ENCODE data around the gene GPR146. TPM values are rescaled to one million over a fixed set of nuclear protein-coding genes. Genes with fewer than 3 reads are reported as not detected.
A peak's percentile ranks its signal among the peaks of the same experiment; 100 is the strongest.

GPR146 gene
- total and polyA plus RNA-seq, 9 of the 15 experiments (the other 6 are each of a cell fraction or from before 2014, with no cell fraction given), result 0.22 to 3.6 (median 0.64) TPM; not detected in 2

GRCh38 chr7:1054861-1055450 is 10.6 kb downstream of the GPR146 start (continued):
- TF ChIP-seq, protein P1, sequence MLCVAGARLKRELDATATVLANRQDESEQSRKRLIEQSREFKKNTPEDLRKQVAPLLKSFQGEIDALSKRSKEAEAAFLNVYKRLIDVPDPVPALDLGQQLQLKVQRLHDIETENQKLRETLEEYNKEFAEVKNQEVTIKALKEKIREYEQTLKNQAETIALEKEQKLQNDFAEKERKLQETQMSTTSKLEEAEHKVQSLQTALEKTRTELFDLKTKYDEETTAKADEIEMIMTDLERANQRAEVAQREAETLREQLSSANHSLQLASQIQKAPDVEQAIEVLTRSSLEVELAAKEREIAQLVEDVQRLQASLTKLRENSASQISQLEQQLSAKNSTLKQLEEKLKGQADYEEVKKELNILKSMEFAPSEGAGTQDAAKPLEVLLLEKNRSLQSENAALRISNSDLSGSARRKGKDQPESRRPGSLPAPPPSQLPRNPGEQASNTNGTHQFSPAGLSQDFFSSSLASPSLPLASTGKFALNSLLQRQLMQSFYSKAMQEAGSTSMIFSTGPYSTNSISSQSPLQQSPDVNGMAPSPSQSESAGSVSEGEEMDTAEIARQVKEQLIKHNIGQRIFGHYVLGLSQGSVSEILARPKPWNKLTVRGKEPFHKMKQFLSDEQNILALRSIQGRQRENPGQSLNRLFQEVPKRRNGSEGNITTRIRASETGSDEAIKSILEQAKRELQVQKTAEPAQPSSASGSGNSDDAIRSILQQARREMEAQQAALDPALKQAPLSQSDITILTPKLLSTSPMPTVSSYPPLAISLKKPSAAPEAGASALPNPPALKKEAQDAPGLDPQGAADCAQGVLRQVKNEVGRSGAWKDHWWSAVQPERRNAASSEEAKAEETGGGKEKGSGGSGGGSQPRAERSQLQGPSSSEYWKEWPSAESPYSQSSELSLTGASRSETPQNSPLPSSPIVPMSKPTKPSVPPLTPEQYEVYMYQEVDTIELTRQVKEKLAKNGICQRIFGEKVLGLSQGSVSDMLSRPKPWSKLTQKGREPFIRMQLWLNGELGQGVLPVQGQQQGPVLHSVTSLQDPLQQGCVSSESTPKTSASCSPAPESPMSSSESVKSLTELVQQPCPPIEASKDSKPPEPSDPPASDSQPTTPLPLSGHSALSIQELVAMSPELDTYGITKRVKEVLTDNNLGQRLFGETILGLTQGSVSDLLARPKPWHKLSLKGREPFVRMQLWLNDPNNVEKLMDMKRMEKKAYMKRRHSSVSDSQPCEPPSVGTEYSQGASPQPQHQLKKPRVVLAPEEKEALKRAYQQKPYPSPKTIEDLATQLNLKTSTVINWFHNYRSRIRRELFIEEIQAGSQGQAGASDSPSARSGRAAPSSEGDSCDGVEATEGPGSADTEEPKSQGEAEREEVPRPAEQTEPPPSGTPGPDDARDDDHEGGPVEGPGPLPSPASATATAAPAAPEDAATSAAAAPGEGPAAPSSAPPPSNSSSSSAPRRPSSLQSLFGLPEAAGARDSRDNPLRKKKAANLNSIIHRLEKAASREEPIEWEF (CRISPR knock-in tag; IDR thresholded peaks at IDR 0.05), result 0 out of 2 replicates have a peak, but pooled peaks have one; percentile 40
- TF ChIP-seq FOXP1 (CRISPR knock-in tag; IDR thresholded peaks at IDR 0.05) (peak; percentile 53; the same call in 1 of the 2 replicates), YY1 (IDR thresholded peaks at IDR 0.05; ENCODE audit: borderline replicate concordance in 1 of 3, control insufficient read depth in 1 of 3, extremely low read depth in 1 of 3, insufficient read depth in 3 of 3, insufficient read length in 1 of 3, insufficient replicate concordance in 2 of 3, low read depth in 1 of 3, low read length in 2 of 3) (peak in 1 of 3 experiments; percentile 19), SAP30 (IDR thresholded peaks at IDR 0.05; ENCODE audit: borderline replicate concordance, insufficient read depth, low read depth, low read length, poor library complexity, severe bottlenecking) (no peak), ZNF507 (tag; conservative IDR thresholded peaks at IDR 0.05) (no peak), CBFA2T3 (IDR thresholded peaks at IDR 0.05) (peak; percentile 60), GATA2 (CRISPR knock-in tag; IDR thresholded peaks at IDR 0.05) (peak; percentile 82), HEY1 (CRISPR knock-in tag; IDR thresholded peaks at IDR 0.05; ENCODE audit: borderline replicate concordance) (no peak), SMC3 (conservative IDR thresholded peaks at IDR 0.05; ENCODE audit: insufficient read depth, low read depth, low read length) (no peak), ZNF274 (IDR thresholded peaks at IDR 0.05; ENCODE audit: borderline replicate concordance, low read depth, low read length) (no peak), STAT5A (IDR thresholded peaks at IDR 0.05; ENCODE audit: borderline replicate concordance, low read length) (no peak), NFIC (IDR thresholded peaks at IDR 0.05) (peak; percentile 27; the same call in 1 of the 2 replicates), NFRKB (IDR thresholded peaks at IDR 0.05; ENCODE audit: low read depth) (no peak), POLR2G (IDR thresholded peaks at IDR 0.05; ENCODE audit: low read depth, low read length) (peak; percentile 75), NONO (IDR thresholded peaks at IDR 0.05; ENCODE audit: low read depth in 2 of 2, low read length in 1 of 2) (0 out of 4 replicates have a peak, but pooled peaks of 1 of the 2 experiments have one; percentile 9), SRF (CRISPR knock-in tag; IDR thresholded peaks at IDR 0.05) (peak in 1 of 2 experiments; percentile 88; a peak in 2 of 4 replicates)
- TF ChIP-seq, protein P2, sequence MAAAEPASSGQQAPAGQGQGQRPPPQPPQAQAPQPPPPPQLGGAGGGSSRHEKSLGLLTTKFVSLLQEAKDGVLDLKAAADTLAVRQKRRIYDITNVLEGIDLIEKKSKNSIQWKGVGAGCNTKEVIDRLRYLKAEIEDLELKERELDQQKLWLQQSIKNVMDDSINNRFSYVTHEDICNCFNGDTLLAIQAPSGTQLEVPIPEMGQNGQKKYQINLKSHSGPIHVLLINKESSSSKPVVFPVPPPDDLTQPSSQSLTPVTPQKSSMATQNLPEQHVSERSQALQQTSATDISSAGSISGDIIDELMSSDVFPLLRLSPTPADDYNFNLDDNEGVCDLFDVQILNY (CRISPR knock-in tag; IDR thresholded peaks at IDR 0.05), result 0 out of 2 replicates have a peak, but pooled peaks have one; percentile 55
